ENCODE results near the gene DUS3L. TPM values are rescaled to one million over a fixed set of nuclear protein-coding genes. Genes with fewer than 3 reads are reported as not detected.
"Not testable (repeated sequence)": the region's sequence is repeated elsewhere in the genome, so short reads cannot be mapped to it uniquely, and the experiment has no call there.

Gene DUS3L
- polyA plus RNA-seq, 1 donor (not counting 4 experiments of a cell fraction or from before 2014, with no cell fraction given), result 12.0 TPM

DNA sequence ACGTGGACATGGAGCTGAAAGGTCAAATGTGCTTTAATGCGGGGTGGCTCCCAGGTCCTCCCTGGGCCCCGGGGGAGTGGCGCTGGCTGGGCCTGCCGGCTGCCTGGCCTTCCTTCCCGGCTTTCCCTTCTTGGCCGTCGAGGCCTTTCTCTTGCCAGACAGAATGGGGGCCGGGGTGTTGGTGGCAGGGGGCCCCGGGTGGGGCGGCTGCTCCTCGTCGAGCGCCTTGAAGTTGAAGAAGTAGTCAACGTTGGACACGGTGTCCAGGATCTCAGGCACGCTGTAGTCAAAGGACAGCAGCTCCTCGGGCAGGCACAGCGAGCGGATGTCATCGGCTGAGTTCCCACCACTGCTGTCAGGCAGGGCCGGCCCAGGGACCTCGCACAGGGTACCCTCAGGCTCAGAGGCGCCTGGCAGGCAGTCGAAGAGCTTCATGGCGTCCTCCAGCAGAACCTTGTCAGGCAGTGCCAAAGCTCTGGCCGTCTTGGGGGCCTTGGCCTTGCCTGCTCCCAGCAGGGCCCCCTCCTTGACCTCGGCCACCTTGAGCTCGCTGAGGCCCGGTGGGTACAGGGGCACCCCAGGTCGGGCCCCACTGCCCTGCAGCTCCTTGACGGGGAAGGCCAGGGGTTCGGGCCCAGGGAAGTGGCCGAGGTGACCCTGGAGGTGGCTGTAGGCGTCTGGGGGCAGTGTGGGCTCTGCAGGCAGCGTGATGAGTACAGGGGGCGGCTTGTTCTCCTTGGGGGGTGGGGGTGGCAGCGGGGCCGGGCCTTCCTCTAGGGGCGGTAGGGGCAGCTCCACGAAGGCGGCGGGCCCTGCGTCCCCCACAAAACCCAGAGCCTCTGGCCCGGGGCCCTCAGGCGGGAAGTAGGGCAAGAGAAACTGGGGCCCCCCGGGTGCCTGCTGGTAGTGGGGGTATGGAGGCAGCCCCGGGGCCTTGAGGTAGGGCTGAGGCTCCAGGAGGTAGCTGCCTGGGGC, 7.7 kb downstream of the DUS3L start:
- Histone ChIP-seq H3K9ac (ENCODE audit: control insufficient read depth, extremely low read depth, insufficient read depth, low read length) (no peak overlapping the region), H3K4me2 (ENCODE audit: control insufficient read depth, extremely low read depth, insufficient read depth, low read depth, low read length) (no peak overlapping the region), H3K79me2 (ENCODE audit: control insufficient read depth, insufficient read depth, low read length) (peaks cover 3% of the 10 kb centered on the region), H3K36me3 (ENCODE audit: control insufficient read depth in 2 of 2, extremely low read depth in 1 of 2, insufficient read depth in 2 of 2, low read length in 2 of 2) (peaks cover 20 to 36% of the 10 kb centered on the region in 2 experiments), H3K9me3 (ENCODE audit: control insufficient read depth, low read depth, low read length) (no peaks in the 10 kb centered on the region), H2AFZ (ENCODE audit: control insufficient read depth, low read length) (no peak overlapping the region), H3K27ac (ENCODE audit: control insufficient read depth, insufficient read depth, low read length) (no peak overlapping the region), H3K4me3 (ENCODE audit: control insufficient read depth in 2 of 3, extremely low read depth in 1 of 3, insufficient read depth in 2 of 3, low read depth in 1 of 3, low read length in 3 of 3) (no peak overlapping the region), H4K20me1 (ENCODE audit: control insufficient read depth, extremely low read depth, insufficient read depth, low read length) (no peaks in the 10 kb centered on the region), H3K9me1 (ENCODE audit: control insufficient read depth, extremely low read depth, insufficient read depth, low read length) (no peaks in the 10 kb centered on the region), H3K27me3 (ENCODE audit: control insufficient read depth, extremely low read depth, insufficient read depth, low read length) (no peaks in the 10 kb centered on the region), H3K4me1 (ENCODE audit: control insufficient read depth, extremely low read depth, insufficient read depth, low read length) (no peaks in the 10 kb centered on the region)
- DNase-seq (ENCODE audit: low read depth, low spot score) (no peak), FAIRE-seq (no peak)
- dilution Hi-C loops (cut with MboI; ENCODE audit: extremely low pct_ligation_motif_present, low sequenced_read_pairs), result no loop called here
- TF ChIP-seq, protein P1, sequence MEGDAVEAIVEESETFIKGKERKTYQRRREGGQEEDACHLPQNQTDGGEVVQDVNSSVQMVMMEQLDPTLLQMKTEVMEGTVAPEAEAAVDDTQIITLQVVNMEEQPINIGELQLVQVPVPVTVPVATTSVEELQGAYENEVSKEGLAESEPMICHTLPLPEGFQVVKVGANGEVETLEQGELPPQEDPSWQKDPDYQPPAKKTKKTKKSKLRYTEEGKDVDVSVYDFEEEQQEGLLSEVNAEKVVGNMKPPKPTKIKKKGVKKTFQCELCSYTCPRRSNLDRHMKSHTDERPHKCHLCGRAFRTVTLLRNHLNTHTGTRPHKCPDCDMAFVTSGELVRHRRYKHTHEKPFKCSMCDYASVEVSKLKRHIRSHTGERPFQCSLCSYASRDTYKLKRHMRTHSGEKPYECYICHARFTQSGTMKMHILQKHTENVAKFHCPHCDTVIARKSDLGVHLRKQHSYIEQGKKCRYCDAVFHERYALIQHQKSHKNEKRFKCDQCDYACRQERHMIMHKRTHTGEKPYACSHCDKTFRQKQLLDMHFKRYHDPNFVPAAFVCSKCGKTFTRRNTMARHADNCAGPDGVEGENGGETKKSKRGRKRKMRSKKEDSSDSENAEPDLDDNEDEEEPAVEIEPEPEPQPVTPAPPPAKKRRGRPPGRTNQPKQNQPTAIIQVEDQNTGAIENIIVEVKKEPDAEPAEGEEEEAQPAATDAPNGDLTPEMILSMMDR (optimal IDR thresholded peaks at IDR 0.05 in 1 of 3, IDR thresholded peaks at IDR 0.05 in 1 of 3, conservative IDR thresholded peaks at IDR 0.05 in 1 of 3; ENCODE audit: extremely low read depth in 1 of 3, insufficient read depth in 2 of 3, low read length in 3 of 3), result no peak
- TF ChIP-seq EZH2 (IDR thresholded peaks at IDR 0.05; ENCODE audit: low read length), result no peak

DNA sequence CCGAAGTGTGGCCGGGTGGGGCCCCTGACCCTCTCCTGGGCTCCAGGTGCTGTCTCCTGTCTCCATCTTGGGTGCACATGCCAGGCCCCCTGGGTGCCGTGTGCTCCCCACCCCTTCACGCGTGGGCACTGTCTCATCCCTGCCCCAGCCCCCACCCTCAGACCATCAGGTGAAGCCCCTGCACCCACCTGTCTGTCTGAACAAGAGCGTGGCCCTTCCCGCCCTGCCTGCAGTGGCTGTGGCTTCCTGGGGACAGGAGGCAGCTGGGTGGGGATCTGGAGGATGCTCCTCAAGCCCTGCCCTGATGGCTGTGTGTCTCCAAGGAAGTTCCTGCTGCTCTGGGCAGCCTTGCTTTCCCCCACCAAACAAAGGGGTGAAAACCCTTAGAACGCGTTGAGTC, 8.6 kb downstream of the DUS3L start:
- TF ChIP-seq, protein P1 (optimal IDR thresholded peaks at IDR 0.05 in 1 of 3, IDR thresholded peaks at IDR 0.05 in 1 of 3, conservative IDR thresholded peaks at IDR 0.05 in 1 of 3; ENCODE audit: extremely low read depth in 1 of 3, insufficient read depth in 2 of 3, low read length in 3 of 3), result no peak
- no peak for TF ChIP-seq EZH2 (IDR thresholded peaks at IDR 0.05; ENCODE audit: low read length)
- DNase-seq (ENCODE audit: low read depth, low spot score) (no peak), FAIRE-seq (no peak)
- H3K27ac ChIP-seq (ENCODE audit: control insufficient read depth, insufficient read depth, low read length), result no peak overlapping the region
- H3K27me3 ChIP-seq (ENCODE audit: control insufficient read depth, extremely low read depth, insufficient read depth, low read length), result no peaks in the 10 kb centered on the region
- no peaks in the 10 kb centered on the region for H3K9me1 ChIP-seq (ENCODE audit: control insufficient read depth, extremely low read depth, insufficient read depth, low read length)
- H3K4me3 ChIP-seq (ENCODE audit: control insufficient read depth in 2 of 3, extremely low read depth in 1 of 3, insufficient read depth in 2 of 3, low read depth in 1 of 3, low read length in 3 of 3), result no peak overlapping the region
- no peaks in the 10 kb centered on the region for H3K79me2 ChIP-seq (ENCODE audit: control insufficient read depth, insufficient read depth, low read length)
- no peak overlapping the region for H3K4me2 ChIP-seq (ENCODE audit: control insufficient read depth, extremely low read depth, insufficient read depth, low read depth, low read length)
- H4K20me1 ChIP-seq (ENCODE audit: control insufficient read depth, extremely low read depth, insufficient read depth, low read length), result no peaks in the 10 kb centered on the region
- dilution Hi-C loops (cut with MboI; ENCODE audit: extremely low pct_ligation_motif_present, low sequenced_read_pairs), result no loop called here
- no peak overlapping the region for H2AFZ ChIP-seq (ENCODE audit: control insufficient read depth, low read length)
- H3K9ac ChIP-seq (ENCODE audit: control insufficient read depth, extremely low read depth, insufficient read depth, low read length), result no peak overlapping the region
- H3K9me3 ChIP-seq (ENCODE audit: control insufficient read depth, low read depth, low read length), result no peaks in the 10 kb centered on the region
- no peaks in the 10 kb centered on the region for H3K4me1 ChIP-seq (ENCODE audit: control insufficient read depth, extremely low read depth, insufficient read depth, low read length)
- peaks cover 15 to 28% of the 10 kb centered on the region in 2 experiments for H3K36me3 ChIP-seq (ENCODE audit: control insufficient read depth in 2 of 2, extremely low read depth in 1 of 2, insufficient read depth in 2 of 2, low read length in 2 of 2)

DNA sequence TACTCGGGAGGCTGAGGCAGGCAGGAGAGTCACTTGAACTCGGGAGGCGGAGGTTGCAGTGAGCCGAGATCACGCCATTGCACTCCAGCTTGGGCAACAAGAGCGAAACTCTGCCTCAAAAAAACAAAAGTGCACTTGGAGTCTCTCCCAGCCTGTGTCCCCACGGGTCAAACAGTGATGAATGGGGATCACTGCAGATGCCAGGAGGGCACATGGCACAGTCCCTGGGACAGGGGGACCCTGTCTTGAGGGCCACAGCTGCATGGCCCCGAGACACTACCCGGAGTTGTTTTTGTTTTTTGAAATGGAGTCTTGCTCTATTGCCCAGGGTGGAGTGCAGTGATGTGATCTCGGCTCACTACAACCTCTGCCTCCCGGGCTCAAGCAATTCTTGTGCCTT, 10.0 kb downstream of the DUS3L start:
- peaks cover 9 to 16% of the 10 kb centered on the region in 2 experiments for H3K36me3 ChIP-seq (ENCODE audit: control insufficient read depth in 2 of 2, extremely low read depth in 1 of 2, insufficient read depth in 2 of 2, low read length in 2 of 2)
- FAIRE-seq; H3K9me1 ChIP-seq (ENCODE audit: control insufficient read depth, extremely low read depth, insufficient read depth, low read length); H3K4me2 ChIP-seq (ENCODE audit: control insufficient read depth, extremely low read depth, insufficient read depth, low read depth, low read length); dilution Hi-C loops (cut with MboI; ENCODE audit: extremely low pct_ligation_motif_present, low sequenced_read_pairs); H3K27ac ChIP-seq (ENCODE audit: control insufficient read depth, insufficient read depth, low read length); H3K27me3 ChIP-seq (ENCODE audit: control insufficient read depth, extremely low read depth, insufficient read depth, low read length); H3K79me2 ChIP-seq (ENCODE audit: control insufficient read depth, insufficient read depth, low read length); H3K9me3 ChIP-seq (ENCODE audit: control insufficient read depth, low read depth, low read length); H3K9ac ChIP-seq (ENCODE audit: control insufficient read depth, extremely low read depth, insufficient read depth, low read length); DNase-seq (ENCODE audit: low read depth, low spot score); H4K20me1 ChIP-seq (ENCODE audit: control insufficient read depth, extremely low read depth, insufficient read depth, low read length); H3K4me3 ChIP-seq (ENCODE audit: control insufficient read depth in 2 of 3, extremely low read depth in 1 of 3, insufficient read depth in 2 of 3, low read depth in 1 of 3, low read length in 3 of 3); H2AFZ ChIP-seq (ENCODE audit: control insufficient read depth, low read length); H3K4me1 ChIP-seq (ENCODE audit: control insufficient read depth, extremely low read depth, insufficient read depth, low read length): not testable (repeated sequence)
